HG03457 (cell line): ENCODE results near the gene DYNLT4.
"Not testable (repeated sequence)": the region's sequence is repeated elsewhere in the genome, so short reads cannot be mapped to it uniquely, and the experiment has no call there.

ENCODE experiments used
- ATAC-seq: cut with Tn5 transposase; IDR thresholded peaks from one replicate; pipeline ENCODE4 v1.9.1; 2021; ENCODE audit warnings: moderate number of reproducible peaks; ENCODE audit not compliant: unreplicated experiment

The DYNLT4 gene

DNA sequence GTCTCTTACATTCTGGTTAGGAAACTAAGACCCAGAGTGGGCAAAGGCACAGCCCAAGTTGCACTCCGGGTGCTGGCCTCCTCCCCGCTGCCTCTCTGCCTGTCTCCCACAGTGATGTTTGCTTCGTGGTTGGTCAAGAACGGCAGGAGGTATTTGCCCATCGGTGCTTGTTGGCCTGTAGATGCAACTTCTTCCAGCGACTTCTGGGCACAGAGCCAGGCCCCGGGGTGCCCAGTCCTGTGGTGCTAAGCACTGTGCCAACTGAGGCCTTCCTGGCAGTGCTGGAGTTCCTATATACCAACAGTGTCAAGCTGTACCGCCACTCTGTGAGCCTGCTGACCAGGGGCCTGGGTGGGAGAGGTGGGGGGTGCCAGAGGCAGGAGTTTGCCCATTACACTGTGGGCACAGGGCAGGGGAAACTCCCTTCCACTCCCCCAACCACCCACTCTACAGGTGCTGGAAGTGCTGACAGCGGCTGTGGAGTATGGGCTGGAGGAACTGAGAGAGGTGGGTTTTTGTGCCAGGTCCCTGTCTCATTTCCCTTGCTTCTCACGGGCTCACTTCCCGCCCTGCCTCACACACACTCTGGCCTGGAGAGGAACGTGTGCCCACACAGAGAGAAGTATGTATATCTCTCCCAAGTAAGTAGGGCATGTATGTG is 3.1 kb upstream of the DYNLT4 start:
- no peak for ATAC-seq

DNA sequence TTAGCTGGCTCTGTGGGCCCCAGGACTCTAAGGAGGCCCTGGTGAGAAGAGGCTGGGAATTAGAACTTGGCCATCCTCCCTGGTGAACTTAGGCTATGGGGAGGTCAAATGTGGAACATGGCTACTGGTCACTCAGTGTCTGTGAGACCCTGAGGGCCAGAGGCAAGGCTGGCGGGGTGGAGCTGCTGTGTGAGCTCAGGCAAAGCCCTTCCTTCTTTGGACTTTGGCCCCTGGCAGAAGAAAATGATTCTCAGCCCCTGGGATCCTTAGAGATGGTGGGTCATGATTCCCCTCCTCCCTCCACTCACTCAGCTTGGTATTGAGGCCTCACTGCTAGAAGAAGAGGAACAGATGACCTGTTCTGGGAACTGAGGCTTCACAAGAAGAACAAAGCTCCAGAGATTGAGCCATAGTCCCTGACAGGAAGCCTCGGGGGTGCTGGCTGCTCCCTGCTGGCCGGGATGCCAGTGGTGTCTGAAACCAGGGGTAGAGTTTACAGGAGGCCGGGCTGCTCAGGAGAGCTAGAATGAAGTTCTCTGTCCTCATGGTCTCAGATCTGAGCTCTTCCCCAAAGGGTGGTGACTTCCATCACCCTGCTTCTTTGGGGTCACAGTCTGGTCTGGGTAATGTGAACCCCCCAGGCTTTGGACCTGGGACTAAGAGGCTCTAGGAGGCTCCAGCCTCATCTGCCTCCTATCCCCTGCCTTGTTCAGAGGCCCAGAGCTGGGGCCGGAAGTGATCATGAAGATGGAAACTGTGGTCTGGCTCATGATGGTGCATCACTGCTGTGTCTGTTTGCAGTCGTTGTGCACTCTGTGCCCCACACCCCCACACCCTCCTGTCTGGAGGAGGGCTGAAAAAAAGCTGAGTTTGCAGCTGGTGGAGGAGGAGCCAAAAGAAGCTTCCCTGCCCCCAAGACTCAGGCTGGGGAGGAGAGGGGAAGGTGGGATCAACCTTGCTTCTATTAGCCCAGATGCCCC is 2.1 kb upstream of the DYNLT4 start:
- no peak for ATAC-seq

DNA sequence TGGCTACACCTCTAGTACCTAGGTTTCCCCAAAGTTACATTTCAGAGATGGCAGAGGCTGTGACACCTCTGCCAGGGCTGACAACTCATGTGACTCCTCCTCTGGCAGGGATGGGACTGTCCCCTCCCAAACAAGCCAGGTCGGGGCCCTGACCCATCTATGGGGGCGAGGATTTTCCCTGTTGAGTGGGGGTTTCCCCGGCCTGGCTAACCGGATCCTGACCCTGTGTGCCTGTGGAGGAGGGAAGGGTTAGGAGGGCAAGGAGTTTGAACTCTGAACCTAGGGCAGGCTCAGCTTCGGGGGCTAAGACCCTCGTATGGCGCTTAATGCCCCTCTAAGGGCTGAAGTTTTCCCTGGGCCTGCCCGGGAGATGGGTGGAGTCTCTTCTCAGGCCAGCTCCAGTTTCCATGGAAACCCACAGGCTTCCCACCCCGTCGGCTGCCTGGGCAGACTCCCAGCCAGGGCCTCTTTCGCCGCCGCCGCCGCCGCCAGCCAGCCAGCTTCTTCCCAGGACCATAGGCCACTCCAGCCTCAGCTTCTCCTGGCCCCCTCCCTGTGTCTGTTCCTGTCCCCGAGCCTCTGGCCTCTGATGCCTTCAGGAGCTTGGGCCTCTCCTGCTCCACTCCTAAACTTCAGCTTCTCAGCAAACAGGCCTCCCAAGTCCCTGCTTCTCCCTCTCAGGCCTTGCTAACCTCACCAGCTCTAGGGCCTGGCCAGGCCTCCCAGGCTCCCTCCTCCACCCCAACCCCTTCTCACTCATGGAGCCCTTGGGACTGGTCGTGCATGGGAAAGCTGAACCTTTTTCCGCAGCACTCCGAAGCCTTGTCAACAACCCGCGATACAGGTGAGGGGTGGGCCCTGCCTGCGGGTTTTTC is 1.1 kb upstream of the DYNLT4 start, which contains the start of gene BTBD19:
Gene BTBD19 (plus strand): TSS at position 461 of the 875 bp plus-strand sequence. CDS start 298 bp downstream, at position 759.
- ATAC-seq = no peak

DNA sequence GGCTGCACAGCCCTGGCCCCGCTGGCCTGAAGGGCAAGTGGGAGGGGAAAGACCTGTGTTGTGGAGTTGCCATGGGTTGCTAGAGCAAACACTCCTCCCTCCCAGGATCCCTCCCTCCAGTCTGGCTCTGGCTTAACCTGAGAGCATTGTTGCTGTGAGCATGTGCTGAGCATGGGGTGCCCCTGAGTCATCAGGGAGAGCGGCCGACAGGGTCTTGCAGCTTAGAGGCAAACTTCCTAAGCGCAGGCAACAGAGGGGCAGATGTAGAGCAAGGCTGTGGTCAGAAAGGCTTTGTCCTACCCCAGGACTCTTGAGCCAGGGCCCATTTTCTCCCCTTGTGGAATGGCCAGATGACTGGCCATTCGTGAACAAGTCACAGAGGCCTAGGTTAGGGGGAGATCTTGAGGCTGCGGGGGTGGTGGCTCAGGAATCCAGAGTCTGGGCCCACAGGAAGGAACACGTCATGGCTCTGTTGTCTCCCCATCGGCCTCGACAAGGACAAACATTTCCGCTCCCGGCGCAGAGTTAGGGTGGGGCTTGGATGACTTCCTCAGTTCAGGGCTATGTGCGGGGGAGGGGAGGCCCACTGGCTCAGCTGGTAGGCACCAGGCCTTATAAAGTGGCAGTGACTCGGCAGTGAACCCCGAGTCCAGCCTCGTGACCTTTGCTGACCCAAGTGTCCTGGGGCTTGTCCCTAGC is 362 bp upstream of the DYNLT4 start:
- ATAC-seq = no peak

DNA sequence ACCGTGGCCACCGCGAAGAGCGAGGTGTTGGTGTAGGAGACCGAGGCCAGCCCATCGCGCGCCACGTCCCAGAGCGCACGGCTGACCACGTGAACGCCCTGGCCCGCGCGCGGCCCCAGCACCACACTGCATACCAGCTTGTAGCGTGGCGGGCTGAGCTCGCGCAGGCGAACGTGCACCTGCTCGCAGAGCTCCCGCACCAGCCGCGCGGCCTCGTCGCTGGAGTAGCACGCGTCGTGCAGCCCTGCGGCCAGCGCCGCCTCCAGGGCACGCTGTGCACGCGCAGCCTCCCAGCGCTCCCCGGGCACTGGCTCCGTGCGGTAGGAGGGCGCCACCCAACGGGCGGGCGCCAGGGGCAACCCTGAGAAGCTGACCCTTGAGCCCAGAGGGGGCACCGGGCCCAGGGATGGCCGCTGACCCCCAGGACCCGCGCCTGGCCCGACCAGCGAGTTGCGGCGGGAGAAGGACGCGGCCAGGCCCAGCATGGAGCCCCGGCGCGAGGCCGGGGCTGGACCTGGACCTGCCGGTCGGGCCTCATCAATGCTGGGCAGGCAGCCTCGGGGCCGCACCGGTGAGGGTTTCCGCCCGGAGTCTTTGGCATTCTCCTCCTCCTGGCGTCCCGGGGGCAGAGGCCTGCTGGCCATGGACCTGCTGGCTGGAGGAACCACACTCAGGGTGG is 987 bp downstream of the DYNLT4 start:
- no peak for ATAC-seq

DNA sequence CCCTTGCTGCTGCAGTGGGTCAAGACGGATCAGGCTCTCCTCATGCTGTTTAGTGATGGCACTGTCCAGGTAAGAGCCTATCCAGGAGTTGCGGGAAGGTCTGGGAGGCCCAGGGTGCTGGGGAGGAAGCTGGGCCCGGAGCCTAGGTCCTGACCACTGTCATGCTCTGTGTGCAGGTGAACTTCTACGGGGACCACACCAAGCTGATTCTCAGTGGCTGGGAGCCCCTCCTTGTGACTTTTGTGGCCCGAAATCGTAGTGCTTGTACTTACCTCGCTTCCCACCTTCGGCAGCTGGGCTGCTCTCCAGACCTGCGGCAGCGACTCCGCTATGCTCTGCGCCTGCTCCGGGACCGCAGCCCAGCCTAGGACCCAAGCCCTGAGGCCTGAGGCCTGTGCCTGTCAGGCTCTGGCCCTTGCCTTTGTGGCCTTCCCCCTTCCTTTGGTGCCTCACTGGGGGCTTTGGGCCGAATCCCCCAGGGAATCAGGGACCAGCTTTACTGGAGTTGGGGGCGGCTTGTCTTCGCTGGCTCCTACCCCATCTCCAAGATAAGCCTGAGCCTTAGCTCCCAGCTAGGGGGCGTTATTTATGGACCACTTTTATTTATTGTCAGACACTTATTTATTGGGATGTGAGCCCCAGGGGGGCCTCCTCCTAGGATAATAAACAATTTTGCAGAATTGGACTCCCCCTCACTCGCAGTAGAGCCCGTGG is 1.7 kb downstream of the DYNLT4 start:
- ATAC-seq = no peak

DNA sequence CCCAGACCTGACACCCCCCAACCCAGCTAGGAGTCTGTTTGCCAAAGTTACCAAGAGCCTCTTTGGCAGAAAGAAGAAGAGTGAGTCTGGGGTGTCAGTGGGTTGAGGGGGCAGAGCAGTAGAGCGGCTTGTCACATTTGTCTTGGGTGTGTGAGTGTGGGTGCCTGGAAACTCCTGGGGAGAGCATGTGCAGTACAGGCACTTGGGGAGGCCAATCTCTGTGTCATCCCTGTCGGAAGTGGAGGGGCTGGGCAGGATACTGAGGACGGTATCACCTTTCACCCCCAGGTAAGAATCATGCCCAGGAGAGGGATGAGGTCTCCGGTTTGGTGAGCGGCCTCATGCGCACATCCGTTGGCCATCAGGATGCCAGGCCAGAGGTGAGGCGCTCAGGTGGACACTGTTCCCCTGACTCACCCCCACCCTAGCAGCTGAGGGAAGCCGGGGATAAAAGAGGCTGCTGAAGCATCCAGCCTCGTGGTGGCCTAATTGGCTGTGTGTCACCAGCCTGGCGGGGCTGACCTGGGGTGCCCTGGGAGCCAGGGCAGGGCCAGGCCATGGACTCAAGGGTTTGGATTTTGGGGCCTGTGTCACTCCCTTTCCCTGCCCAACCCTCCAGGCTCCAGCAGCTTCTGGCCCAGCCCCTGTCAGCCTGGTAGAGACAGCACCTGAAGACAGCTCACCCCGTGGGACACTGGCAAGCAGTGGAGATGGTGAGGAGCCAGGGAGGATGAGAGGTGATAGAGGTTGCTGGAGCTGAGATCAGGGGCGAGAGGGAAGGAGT is 3.6 kb downstream of the DYNLT4 start:
- ATAC-seq = no peak

DNA sequence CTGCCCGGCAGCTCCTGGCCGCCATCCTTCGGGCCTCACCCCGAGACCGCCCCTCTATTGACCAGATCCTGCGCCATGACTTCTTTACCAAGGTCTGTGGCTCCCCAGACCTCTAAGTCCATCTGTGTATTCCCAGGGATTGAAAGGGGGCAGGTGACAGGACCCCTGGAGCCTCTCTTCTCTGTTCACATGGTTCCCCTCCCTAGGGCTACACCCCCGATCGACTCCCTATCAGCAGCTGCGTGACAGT is 4.2 kb downstream of the DYNLT4 start:
- ATAC-seq = no peak

DNA sequence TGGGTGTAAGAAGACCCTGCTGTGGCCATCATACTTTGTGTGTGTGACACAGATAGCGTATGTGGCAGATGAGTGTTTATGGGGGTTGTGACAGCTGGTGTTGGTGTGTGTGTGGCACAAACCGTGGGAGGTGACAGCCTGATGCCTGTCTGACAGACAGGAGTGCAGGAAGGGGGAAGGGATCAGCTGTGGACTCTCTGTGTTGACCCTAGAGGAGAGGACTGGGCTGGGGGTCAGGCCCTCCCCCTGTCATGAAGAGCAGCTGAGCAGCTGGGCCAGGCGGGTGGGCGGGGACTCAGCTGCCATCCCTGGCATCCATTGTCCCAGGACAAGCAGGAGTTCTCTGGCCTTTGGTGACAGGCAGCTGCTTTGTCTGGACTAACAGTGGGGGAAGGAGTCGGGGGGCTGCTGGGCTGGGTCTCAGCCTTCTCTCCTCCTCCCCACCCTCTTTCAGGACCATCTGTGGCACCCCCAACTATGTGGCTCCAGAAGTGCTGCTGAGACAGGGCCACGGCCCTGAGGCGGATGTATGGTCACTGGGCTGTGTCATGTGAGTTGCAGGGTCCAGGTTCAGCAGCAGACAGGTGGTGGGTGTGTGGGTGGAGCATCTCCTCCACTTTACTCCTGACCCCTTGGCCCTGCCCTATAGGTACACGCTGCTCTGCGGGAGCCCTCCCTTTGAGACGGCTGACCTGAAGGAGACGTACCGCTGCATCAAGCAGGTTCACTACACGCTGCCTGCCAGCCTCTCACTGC is 4.7 kb downstream of the DYNLT4 start:
- ATAC-seq = no peak

DNA sequence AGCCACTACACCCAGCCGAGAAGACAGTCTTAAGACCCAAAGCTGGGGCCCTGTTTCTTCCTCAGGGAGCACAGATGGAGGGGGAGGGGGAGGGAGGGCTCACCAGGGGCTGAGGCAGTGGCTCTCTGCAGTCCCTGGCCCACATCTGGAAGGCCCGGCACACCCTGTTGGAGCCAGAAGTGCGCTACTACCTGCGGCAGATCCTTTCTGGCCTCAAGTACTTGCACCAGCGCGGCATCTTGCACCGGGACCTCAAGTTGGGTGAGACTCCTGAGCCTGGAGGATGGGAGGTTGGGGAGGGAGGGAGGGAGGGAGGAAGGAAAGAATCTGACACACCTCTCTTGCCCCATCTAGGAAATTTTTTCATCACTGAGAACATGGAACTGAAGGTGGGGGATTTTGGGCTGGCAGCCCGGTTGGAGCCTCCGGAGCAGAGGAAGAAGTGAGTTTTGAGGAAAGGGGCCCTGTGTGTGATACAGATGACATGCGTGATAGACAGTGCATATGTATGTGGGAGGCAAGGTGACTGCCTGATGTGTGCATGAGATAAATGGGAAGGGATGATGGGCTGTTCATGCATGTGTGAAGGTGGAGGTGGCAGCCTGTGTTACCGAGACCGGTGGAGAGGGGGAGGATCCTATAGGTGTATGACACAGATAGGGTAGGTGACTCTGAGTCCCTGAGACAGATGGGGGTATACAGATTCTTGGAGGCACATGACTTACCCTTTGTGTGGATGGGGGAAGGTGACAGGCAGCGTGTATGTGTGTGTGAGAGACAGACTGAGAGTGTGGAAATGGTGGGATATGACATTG is 5.5 kb downstream of the DYNLT4 start:
- ATAC-seq = no peak

DNA sequence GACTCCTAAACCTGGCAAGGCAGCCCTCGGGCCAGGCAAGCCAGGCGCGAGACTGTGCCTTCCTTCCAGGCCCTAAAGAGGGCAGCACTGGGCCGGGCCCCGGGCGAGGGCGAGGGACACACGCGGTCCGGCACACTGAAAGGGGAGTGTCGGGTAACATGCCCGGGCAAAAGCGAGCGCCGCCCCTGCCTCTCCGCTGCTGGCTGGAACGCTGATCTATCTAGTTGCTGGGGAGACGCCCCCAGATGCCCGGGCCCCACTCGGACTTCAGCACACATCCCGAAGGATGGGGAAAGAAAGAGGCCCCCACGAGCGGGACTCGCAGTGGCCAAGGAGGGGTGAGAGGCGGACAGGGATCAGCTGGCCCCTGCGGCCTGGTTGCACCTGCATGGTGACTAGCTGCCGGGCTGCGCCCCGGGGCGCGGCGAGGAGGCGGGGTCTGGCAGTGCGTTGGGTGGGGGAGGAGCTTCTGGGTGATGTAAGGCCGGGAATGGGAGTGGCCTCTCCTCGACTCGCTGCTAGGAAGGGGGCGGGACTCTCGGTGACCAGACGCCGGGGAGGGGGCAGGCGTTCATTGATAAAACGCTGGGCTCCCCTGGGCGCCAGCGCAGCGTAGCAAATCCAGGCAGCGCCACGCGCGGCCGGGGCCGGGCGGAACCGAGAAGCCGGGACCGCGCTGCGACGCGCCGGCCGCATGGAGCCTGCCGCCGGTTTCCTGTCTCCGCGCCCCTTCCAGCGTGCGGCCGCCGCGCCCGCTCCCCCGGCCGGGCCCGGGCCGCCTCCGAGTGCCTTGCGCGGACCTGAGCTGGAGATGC is 7.2 kb downstream of the DYNLT4 start, which contains the start of gene PLK3:
Gene PLK3 (plus strand): TSS at position 608 of the 815 bp plus-strand sequence. CDS start 87 bp downstream, at position 695.
- ATAC-seq = peak; percentile 64

DNA sequence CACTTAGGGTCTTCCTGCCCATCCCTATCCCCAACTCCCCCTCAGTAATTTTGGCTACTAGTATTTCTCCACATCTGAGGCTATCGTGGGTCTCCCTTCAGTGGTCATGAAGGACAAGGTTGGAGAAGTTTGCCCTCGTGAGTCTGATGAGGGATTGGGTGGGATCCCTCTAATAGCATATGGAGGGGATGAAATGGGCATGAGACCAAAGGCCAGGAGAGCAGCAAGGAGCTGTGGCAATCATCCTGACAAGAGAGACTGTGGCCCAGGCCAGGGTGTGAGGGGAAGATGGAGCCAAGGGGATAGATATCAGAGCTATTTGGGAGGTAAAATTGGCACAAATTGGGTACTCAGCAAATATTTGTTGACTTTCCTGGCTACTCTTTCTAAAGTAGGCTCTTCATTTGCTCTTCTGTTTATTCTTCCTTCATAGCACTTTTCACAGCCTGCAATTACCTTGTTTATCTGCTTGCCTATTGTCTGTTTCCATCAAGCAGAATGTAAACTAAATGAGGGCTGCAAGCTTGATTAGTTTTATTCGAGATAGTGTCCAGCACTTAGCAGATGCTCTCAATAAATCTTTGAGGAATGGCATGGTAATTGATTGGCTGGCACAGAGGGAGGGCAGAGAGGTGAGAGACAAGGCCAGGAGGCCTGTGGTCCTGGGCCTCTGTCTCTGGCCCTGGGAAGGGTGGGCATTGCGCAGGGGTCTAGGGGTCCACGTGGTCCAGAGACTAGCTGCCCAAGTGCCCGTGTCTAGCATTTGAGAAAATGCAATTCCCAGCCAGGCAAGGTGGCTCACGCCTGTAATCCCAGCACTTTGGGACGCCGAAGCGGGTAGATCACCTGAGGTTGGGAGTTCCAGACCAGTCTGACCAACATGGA is 8.4 kb downstream of the DYNLT4 start:
- no peak for ATAC-seq

DNA sequence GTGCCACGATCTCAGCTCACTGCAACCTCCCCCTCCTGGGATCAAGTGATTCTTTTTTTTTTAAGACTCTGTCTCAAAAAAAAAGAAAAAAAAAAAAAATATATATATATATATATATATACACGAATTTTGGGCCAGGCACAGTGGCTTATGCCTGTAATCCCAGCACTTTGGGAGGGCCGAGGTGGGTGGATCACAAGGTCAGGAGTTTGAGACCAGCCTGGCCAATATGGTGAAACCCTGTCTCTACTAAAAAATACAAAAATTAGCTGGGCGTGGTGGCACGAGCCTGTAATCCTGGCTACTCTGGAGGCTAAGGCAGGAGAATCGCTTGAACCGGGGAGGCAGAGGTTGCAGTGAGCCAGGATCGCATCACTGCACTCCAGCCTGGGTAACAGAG is 9.3 kb downstream of the DYNLT4 start:
- ATAC-seq = not testable (repeated sequence)

DNA sequence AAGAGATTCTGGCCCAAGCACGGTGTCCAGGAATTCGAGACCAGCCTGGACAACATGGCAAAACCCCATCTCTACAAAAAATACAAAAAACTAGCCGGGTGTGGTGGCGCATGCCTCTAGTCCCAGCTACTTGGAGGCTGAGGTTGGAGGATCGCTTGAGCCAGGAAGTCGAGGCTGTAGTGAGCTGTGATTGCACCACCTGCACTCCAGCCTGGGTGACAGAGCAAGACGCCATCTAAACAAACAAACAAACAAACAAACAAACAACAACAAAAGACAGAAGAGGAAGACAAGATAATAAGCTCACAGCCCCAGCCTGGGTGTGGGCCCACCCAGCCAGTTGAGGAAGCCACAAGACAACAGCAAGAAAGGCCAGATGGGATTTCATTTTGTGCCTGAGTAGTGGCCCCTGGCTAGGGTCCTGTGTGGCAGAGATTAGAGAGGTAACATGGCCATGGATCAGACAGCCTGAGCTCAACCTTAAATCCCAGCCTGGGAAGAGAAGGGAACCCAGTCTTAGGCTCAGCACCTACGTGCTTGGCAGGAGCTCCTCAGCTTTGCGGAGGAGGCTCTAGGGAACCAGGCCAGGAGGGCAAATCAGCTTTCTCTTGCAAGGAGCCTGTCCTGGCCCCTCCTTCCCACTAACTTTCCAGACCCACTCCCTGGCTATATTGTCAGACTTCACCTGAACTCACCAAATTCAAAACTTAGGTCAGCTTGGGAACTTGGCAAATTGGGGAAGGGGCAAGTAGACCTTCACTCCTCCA is 14.2 kb downstream of the DYNLT4 start:
- no peak for ATAC-seq
